ENCODE data around the gene TMTC2.

TMTC2 gene

GRCh38 chr12:82873951-82874350 is 187.2 kb downstream of the TMTC2 start (continued):
- no peak for TF ChIP-seq PBX3 (CRISPR knock-in tag; IDR thresholded peaks at IDR 0.05)
- TF ChIP-seq ZNF830 (tag by site-specific recombination; IDR thresholded peaks at IDR 0.05; ENCODE audit: low read depth): no peak
- TF ChIP-seq ZNF530 (tag by site-specific recombination; IDR thresholded peaks at IDR 0.05; ENCODE audit: low read depth): no peak
- no peak for TF ChIP-seq SP7 (tag by site-specific recombination; IDR thresholded peaks at IDR 0.05)
- no peak for TF ChIP-seq ZNF549 (tag by site-specific recombination; IDR thresholded peaks at IDR 0.05)
- no peak for TF ChIP-seq ZNF585B (tag by site-specific recombination; IDR thresholded peaks at IDR 0.05)
- TF ChIP-seq ZNF280D (tag by site-specific recombination; IDR thresholded peaks at IDR 0.05): no peak
- TF ChIP-seq ZNF133 (tag by site-specific recombination; IDR thresholded peaks at IDR 0.05): no peak
- TF ChIP-seq ZNF610 (tag by site-specific recombination; IDR thresholded peaks at IDR 0.05; ENCODE audit: borderline replicate concordance): no peak
- no peak for TF ChIP-seq ZBTB21 (tag by site-specific recombination; IDR thresholded peaks at IDR 0.05)
- TF ChIP-seq, protein P1, sequence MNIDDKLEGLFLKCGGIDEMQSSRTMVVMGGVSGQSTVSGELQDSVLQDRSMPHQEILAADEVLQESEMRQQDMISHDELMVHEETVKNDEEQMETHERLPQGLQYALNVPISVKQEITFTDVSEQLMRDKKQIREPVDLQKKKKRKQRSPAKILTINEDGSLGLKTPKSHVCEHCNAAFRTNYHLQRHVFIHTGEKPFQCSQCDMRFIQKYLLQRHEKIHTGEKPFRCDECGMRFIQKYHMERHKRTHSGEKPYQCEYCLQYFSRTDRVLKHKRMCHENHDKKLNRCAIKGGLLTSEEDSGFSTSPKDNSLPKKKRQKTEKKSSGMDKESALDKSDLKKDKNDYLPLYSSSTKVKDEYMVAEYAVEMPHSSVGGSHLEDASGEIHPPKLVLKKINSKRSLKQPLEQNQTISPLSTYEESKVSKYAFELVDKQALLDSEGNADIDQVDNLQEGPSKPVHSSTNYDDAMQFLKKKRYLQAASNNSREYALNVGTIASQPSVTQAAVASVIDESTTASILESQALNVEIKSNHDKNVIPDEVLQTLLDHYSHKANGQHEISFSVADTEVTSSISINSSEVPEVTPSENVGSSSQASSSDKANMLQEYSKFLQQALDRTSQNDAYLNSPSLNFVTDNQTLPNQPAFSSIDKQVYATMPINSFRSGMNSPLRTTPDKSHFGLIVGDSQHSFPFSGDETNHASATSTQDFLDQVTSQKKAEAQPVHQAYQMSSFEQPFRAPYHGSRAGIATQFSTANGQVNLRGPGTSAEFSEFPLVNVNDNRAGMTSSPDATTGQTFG (tag by site-specific recombination; IDR thresholded peaks at IDR 0.05; ENCODE audit: borderline replicate concordance): no peak
- TF ChIP-seq ZBTB17 (tag by site-specific recombination; IDR thresholded peaks at IDR 0.05): no peak
- TF ChIP-seq ZNF169 (tag by site-specific recombination; IDR thresholded peaks at IDR 0.05): no peak
- TF ChIP-seq ZNF596 (tag by site-specific recombination; IDR thresholded peaks at IDR 0.05): no peak
- TF ChIP-seq ZNF18 (tag by site-specific recombination; IDR thresholded peaks at IDR 0.05): peak; percentile 46; the same call in 1 of the 2 replicates
- no peak for TF ChIP-seq ZNF366 (tag by site-specific recombination; conservative IDR thresholded peaks at IDR 0.05)
- 0 out of 2 replicates have a peak, but pooled peaks have one; percentile 44 for TF ChIP-seq ZSCAN30 (tag by site-specific recombination; IDR thresholded peaks at IDR 0.05)
- TF ChIP-seq ZNF426 (tag by site-specific recombination; IDR thresholded peaks at IDR 0.05): no peak
- no peak for TF ChIP-seq SCRT1 (tag by site-specific recombination; IDR thresholded peaks at IDR 0.05; ENCODE audit: borderline replicate concordance)
- no peak for TF ChIP-seq ZNF239 (tag by site-specific recombination; IDR thresholded peaks at IDR 0.05)
- no peak for TF ChIP-seq ZNF629 (tag by site-specific recombination; IDR thresholded peaks at IDR 0.05)
- no peak for TF ChIP-seq ZBTB6 (tag by site-specific recombination; IDR thresholded peaks at IDR 0.05)
- TF ChIP-seq KLF17 (tag by site-specific recombination; IDR thresholded peaks at IDR 0.05): no peak
- TF ChIP-seq HOXC10 (CRISPR knock-in tag; IDR thresholded peaks at IDR 0.05): no peak
- TF ChIP-seq ZNF521 (tag by site-specific recombination; IDR thresholded peaks at IDR 0.05): no peak
- no peak for TF ChIP-seq ZNF571 (tag by site-specific recombination; IDR thresholded peaks at IDR 0.05)
- peak; percentile 88 for TF ChIP-seq FEZF1 (tag by site-specific recombination; IDR thresholded peaks at IDR 0.05)
- TF ChIP-seq ZNF843 (tag by site-specific recombination; IDR thresholded peaks at IDR 0.05): peak; percentile 61; the same call in 1 of the 2 replicates
- TF ChIP-seq GFI1B (tag by site-specific recombination; IDR thresholded peaks at IDR 0.05): 0 out of 2 replicates have a peak, but pooled peaks have one; percentile 48
- TF ChIP-seq, protein P2, sequence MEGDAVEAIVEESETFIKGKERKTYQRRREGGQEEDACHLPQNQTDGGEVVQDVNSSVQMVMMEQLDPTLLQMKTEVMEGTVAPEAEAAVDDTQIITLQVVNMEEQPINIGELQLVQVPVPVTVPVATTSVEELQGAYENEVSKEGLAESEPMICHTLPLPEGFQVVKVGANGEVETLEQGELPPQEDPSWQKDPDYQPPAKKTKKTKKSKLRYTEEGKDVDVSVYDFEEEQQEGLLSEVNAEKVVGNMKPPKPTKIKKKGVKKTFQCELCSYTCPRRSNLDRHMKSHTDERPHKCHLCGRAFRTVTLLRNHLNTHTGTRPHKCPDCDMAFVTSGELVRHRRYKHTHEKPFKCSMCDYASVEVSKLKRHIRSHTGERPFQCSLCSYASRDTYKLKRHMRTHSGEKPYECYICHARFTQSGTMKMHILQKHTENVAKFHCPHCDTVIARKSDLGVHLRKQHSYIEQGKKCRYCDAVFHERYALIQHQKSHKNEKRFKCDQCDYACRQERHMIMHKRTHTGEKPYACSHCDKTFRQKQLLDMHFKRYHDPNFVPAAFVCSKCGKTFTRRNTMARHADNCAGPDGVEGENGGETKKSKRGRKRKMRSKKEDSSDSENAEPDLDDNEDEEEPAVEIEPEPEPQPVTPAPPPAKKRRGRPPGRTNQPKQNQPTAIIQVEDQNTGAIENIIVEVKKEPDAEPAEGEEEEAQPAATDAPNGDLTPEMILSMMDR (tag by site-specific recombination; IDR thresholded peaks at IDR 0.05): no peak
